NOMO-1 treated with dmso at 0.1 percent for 144 hours (cell line): Measurements from ENCODE around the gene MED13.
"Not testable (repeated sequence)": the region's sequence is repeated elsewhere in the genome, so short reads cannot be mapped to it uniquely, and the experiment has no call there.

Experiments used
- DNase-seq: peaks from one replicate; lab custom pipeline; 2025; ENCODE audit not compliant: unreplicated experiment; lab: John Stamatoyannopoulos, UW

Gene MED13

GRCh38 chr17:61997664-61998063 lies 67.4 kb downstream of the MED13 start:
- no peak for DNase-seq

- no peak for DNase-seq
Observed at GRCh38 chr17:61996916-61997605, 68.0 kb downstream of the MED13 start.

GRCh38 chr17:61989509-61989908 lies 75.6 kb downstream of the MED13 start:
- DNase-seq, result no peak

GRCh38 chr17:61986898-61987297 lies 78.2 kb downstream of the MED13 start:
- no peak for DNase-seq

GRCh38 chr17:61984821-61985220 lies 80.3 kb downstream of the MED13 start:
- DNase-seq, result no peak

- DNase-seq, result no peak
Observed at GRCh38 chr17:61981323-61981722, 83.8 kb downstream of the MED13 start.

- no peak for DNase-seq
Observed at GRCh38 chr17:61980535-61980934, 84.5 kb downstream of the MED13 start.

GRCh38 chr17:61974115-61974514 lies 91.0 kb downstream of the MED13 start:
- no peak for DNase-seq

- no peak for DNase-seq
Observed at GRCh38 chr17:61972311-61972710, 92.8 kb downstream of the MED13 start.

- peak; percentile 35 for DNase-seq
Observed at GRCh38 chr17:61970030-61970429, 95.0 kb downstream of the MED13 start.

GRCh38 chr17:61968757-61969156 lies 96.3 kb downstream of the MED13 start:
- DNase-seq, result no peak

- DNase-seq, result no peak
Observed at GRCh38 chr17:61967729-61968128, 97.3 kb downstream of the MED13 start.

GRCh38 chr17:61966191-61966590 lies 98.9 kb downstream of the MED13 start:
- no peak for DNase-seq

- DNase-seq, result no peak
Observed at GRCh38 chr17:61955619-61956018, 109.5 kb downstream of the MED13 start.

- no peak for DNase-seq
Observed at GRCh38 chr17:61947367-61948078, 117.6 kb downstream of the MED13 start.

GRCh38 chr17:61946359-61946758 lies 118.7 kb downstream of the MED13 start:
- no peak for DNase-seq

GRCh38 chr17:61943117-61943516 lies 122.0 kb downstream of the MED13 start:
- no peak for DNase-seq

- no peak for DNase-seq
Observed at GRCh38 chr17:61942085-61942484, 123.0 kb downstream of the MED13 start.

GRCh38 chr17:61928101-61928436 lies 137.0 kb downstream of the MED13 start:
- no peak for DNase-seq

- peak; percentile 92 for DNase-seq
Observed at GRCh38 chr17:61927208-61928100, 137.6 kb downstream of the MED13 start, which contains the start of gene INTS2. Gene INTS2, minus strand, starts transcription at chr17:61927982. Its CDS starts 1,338 bp downstream, at chr17:61926644.

GRCh38 chr17:61926826-61927207 lies 138.3 kb downstream of the MED13 start:
- no peak for DNase-seq

- DNase-seq, result not testable (repeated sequence)
Observed at GRCh38 chr17:61915162-61915561, 149.9 kb downstream of the MED13 start.
